D721Med (cell line): ENCODE results near the gene EPHA2.

ENCODE experiments used
- DNase-seq: peaks from one replicate; pipeline ENCODE4 v3.0.0; 2011; ENCODE audit warnings: low spot score; ENCODE audit not compliant: insufficient read length
- FAIRE-seq: peaks from 2 replicates; lab custom pipeline; 2011; peaks lifted over from hg19 to GRCh38; lab: Jason Lieb, UNC
- TF ChIP-seq, protein P1 (sequence below): IDR thresholded peaks from 2 replicates; pipeline ENCODE4 v1.5.1; 2012; ENCODE audit warnings: mild to moderate bottlenecking, control low read depth; ENCODE audit not compliant: insufficient read depth; ENCODE audit errors: missing control alignments

EPHA2 gene

DNA sequence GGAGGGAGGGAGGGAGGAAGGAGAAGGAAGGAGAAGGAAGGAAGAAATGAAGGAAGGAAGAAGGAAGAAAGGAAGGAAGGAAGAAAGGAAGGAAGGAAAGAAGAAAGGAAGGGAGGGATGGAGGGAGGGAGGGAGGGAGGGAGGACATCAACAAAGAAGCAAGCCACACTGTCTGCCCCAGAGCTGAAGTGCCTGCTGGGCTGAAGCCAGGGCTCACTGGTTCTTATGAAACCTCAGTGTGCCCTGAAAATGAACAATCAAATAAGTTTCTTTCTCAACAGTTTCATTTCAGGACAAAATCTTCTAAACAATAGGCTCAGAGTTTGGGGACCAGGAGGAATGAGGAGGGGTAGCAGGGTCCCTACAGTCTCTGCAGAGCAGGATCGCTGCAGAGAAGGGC lies 35.4 kb upstream of the EPHA2 start:
- TF ChIP-seq, protein P1, sequence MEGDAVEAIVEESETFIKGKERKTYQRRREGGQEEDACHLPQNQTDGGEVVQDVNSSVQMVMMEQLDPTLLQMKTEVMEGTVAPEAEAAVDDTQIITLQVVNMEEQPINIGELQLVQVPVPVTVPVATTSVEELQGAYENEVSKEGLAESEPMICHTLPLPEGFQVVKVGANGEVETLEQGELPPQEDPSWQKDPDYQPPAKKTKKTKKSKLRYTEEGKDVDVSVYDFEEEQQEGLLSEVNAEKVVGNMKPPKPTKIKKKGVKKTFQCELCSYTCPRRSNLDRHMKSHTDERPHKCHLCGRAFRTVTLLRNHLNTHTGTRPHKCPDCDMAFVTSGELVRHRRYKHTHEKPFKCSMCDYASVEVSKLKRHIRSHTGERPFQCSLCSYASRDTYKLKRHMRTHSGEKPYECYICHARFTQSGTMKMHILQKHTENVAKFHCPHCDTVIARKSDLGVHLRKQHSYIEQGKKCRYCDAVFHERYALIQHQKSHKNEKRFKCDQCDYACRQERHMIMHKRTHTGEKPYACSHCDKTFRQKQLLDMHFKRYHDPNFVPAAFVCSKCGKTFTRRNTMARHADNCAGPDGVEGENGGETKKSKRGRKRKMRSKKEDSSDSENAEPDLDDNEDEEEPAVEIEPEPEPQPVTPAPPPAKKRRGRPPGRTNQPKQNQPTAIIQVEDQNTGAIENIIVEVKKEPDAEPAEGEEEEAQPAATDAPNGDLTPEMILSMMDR = no peak
- FAIRE-seq (no peak), DNase-seq (no peak)

DNA sequence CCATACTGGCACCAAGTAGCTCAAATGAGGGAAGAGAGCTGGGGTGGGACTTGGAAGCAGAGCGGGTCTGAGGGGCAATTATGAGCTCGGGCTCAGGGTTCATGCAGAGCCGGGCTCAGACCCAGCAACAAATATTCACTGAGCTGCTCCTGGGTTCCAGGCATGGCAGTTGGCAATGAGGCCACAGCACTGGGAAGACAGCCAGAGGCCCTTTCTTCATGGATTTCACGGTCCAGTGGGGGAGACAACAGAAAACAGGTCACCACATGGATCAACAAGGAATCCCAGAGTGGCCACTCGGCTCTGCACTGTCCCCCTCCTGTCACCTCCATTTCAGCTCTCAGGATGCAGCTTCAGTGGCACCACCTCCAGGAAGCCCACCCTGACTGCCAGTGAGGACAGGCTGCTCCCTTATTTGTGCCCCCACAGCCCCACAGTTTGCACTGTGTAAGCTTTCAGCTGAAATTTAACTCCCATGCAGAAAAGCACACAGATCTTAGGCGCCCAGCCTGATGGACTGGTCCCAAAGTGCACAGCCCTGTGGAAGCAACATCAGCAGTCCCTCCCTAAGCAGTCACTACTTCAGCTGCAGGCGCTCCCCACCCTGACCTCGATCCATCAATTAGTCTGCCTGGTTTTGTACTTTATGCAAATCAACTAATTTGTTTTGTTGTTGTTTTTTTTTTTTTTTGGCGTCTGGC lies 34.2 kb upstream of the EPHA2 start:
- TF ChIP-seq, protein P1 = no peak

GRCh38 chr1:16189003-16189402 lies 33.1 kb upstream of the EPHA2 start:
- TF ChIP-seq, protein P1 = no peak
- no peak for DNase-seq
- FAIRE-seq = no peak

More for the DNA sequence above, 34.2 kb upstream of the EPHA2 start:
- DNase-seq = no peak
- no peak for FAIRE-seq

DNA sequence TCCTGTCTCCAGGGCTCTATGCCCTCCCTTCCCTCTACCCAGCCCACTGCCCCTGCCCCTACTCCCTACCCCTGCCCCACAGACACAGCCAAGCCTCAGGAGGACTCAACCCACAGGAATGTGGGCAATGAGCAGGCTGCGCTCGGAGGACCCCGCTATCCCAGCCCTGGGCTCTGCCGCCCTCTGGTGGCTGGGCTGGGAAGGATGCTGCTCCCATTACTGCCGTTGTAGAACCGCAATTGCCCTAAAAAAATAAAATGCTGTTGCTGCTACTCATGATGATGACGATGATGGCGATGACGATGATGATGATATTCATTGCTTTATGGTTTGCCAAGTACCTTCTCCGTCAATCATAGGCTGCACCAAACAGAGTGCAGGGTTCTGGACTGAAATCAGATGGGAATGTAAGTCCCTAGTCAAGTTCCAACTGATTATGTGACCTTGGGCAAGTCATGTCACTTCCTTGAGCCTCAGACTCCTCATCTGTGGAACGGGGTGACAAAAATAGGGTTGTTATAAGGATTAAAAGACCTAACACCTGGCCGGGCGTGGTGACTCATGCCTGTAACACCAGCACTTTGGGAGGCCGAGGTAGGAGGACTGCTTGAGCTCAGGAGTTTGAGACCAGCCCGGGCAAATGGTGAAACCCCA lies 32.0 kb upstream of the EPHA2 start:
- FAIRE-seq (no peak), DNase-seq (peak; percentile 38)
- TF ChIP-seq, protein P1 = peak; percentile 93

DNA sequence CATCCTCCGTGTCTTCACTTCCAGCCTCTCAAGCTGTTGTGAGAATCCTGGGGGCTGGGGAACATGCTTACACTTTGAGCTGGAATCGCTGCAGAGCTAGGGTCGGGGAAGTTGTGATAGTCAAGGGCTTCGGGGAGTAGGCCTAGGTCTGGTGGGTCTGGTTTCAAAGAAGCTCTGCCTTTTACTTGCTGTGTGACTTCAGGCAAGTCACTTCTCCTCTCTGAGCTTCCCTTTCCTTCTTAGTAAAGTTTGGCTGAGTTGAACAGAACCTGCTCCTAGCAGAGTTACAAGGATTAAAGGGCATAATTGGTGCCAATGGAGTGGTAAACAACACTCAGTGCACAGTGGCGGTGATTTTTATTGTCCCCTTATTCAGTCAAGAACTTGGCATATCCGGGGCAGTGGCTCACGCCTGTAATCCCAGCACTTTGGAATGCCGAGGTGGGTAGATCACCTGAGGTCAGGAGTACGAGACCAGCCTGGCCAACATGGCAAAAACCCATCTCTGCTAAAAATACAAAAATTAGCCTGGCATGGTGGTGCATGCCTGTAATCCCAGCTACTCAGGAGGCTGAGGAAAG lies 30.9 kb upstream of the EPHA2 start:
- DNase-seq = no peak

DNA sequence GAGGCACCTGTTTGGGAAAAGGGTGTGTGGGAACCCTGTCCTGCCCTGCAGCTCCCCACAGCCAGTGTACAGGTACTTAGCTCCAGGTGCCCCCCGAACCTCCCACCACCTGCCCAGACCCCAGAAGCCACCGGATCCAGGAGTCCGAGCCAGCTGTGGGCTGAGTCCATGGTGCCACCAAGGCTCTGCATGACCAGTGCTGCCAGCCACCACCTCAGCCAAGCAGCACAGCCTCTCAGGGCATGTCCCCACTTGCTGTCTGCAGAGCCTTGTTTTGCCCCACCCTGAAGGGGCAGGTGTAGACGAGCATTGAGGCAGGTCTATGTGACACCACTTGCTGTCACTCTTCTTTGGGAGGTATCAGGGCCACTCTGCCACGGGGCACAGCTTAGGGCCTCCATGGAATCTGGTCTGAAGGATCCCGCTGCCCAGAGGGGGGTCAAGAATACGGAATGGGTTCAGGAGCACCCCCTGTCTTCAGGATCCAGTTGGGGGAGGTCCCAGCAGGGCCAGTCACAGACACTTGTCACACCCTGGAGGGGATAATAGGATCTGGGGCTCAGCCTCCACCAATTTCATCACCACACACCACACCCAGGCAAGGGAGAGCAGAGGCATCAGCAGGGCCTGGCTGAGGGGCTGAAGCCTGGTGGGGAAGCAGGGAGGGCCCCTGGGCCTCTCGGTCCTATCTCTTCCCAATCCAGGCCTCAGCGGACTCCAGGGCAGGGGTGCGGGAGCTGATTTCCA lies 28.9 kb upstream of the EPHA2 start:
- DNase-seq (no peak), FAIRE-seq (no peak)
- TF ChIP-seq, protein P1 = no peak

More for the DNA sequence above, 30.9 kb upstream of the EPHA2 start:
- TF ChIP-seq, protein P1 = no peak
- FAIRE-seq = no peak
